Stimulated activated naive CD8-positive, alpha-beta T cell treated with anti-CD3 and anti-CD28 coated beads, Interleukin-15, Interleukin-2, amounts not matched to agents 100 ng/mL and 50 ng/mL, for 24 hours (primary cell): ENCODE data around the gene SMIM27.
"Not testable (repeated sequence)": the region's sequence is repeated elsewhere in the genome, so short reads cannot be mapped to it uniquely, and the experiment has no call there.

Experiments
- H3K27ac Mint-ChIP-seq: one replicate; pipeline ENCODE4 v1.8.0; 2021; ENCODE audit warnings: mild to moderate bottlenecking, mixed read lengths
- H3K27me3 Mint-ChIP-seq: one replicate; pipeline ENCODE4 v1.8.0; 2021; ENCODE audit warnings: mixed read lengths
- H3K36me3 Mint-ChIP-seq: one replicate; pipeline ENCODE4 v1.8.0; 2021; ENCODE audit warnings: low read depth, mixed read lengths
- H3K4me1 Mint-ChIP-seq: one replicate; pipeline ENCODE4 v1.8.0; 2021; ENCODE audit warnings: low read depth, mixed read lengths
- H3K4me3 Mint-ChIP-seq: one replicate; pipeline ENCODE4 v1.8.0; 2021; ENCODE audit warnings: mild to moderate bottlenecking, mixed read lengths
- H3K9me3 Mint-ChIP-seq: one replicate; pipeline ENCODE4 v1.8.0; 2021; ENCODE audit warnings: mixed read lengths

The SMIM27 gene

DNA sequence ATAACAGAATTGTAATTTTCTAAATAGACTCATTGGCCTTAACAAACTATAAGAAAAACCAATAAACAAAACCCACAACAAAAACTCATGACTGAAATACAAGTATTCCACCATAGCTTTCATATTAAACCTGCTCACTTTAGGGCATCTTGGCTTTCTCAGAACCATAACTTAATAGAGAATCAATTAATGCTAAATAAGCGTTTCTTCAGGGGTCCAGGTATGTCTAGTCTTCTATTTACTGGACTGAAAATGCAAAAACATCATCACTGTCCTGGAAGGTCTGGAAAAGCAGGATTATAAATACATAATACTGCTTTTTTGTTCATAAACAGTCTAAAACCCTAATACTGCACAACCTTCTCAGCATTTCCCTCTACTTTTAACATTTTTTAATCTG lies 6.2 kb upstream of the SMIM27 start:
- H3K27me3 Mint-ChIP-seq: no peaks in the 10 kb centered on the region
- H3K9me3 Mint-ChIP-seq: no peaks in the 10 kb centered on the region
- peaks cover 50% of the 10 kb centered on the region for H3K36me3 Mint-ChIP-seq
- no peak overlapping the region for H3K27ac Mint-ChIP-seq
- peaks cover 31% of the 10 kb centered on the region for H3K4me1 Mint-ChIP-seq
- no peak overlapping the region for H3K4me3 Mint-ChIP-seq

DNA sequence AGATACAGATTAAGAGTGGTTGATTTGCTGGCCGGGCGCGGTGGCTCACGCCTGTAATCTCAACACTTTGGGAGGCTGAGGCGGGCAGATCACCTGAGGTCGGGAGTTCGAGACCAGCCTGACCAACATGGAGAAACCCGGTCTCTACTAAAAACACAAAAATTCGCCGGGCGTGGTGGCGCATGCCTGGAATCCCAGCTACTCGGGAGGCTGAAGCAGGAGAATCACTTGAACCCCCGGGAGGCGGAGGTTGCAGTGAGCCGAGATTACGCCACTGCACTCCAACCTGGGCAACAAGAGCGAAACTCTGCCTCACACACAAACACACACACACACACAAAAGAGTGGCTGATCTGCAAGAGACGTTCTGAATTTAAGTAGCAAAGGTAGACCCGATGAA lies 3.9 kb upstream of the SMIM27 start:
- H3K9me3 Mint-ChIP-seq, H3K27ac Mint-ChIP-seq, H3K4me3 Mint-ChIP-seq, H3K27me3 Mint-ChIP-seq: not testable (repeated sequence)
- Mint-ChIP-seq H3K4me1 (peaks cover 39% of the 10 kb centered on the region), H3K36me3 (peaks cover 34% of the 10 kb centered on the region)

DNA sequence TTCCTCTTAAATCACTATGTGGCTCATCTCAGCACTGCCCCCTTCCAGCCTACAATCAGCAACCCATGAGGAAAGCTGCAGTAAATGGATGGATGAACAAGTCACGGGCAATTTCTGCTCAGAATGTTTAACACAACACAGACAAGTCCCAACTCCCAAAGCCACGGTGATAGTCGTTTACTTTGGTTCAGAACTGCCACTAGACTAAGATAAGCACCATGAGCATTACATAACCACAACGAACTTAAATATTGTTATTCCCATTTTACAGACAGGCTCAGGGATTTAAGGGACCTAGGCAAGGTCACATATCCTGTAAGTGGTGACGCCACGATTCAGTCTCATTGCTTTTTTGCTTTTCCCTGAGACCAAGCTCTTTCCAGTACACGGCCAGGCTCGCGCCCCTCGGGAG lies 2.0 kb upstream of the SMIM27 start:
- peak overlapping the region; percentile 98 for H3K4me3 Mint-ChIP-seq
- peak overlapping the region; percentile 67 for H3K27ac Mint-ChIP-seq
- H3K27me3 Mint-ChIP-seq: no peaks in the 10 kb centered on the region
- H3K36me3 Mint-ChIP-seq: peaks cover 29% of the 10 kb centered on the region
- no peaks in the 10 kb centered on the region for H3K9me3 Mint-ChIP-seq
- H3K4me1 Mint-ChIP-seq: peaks cover 50% of the 10 kb centered on the region

DNA sequence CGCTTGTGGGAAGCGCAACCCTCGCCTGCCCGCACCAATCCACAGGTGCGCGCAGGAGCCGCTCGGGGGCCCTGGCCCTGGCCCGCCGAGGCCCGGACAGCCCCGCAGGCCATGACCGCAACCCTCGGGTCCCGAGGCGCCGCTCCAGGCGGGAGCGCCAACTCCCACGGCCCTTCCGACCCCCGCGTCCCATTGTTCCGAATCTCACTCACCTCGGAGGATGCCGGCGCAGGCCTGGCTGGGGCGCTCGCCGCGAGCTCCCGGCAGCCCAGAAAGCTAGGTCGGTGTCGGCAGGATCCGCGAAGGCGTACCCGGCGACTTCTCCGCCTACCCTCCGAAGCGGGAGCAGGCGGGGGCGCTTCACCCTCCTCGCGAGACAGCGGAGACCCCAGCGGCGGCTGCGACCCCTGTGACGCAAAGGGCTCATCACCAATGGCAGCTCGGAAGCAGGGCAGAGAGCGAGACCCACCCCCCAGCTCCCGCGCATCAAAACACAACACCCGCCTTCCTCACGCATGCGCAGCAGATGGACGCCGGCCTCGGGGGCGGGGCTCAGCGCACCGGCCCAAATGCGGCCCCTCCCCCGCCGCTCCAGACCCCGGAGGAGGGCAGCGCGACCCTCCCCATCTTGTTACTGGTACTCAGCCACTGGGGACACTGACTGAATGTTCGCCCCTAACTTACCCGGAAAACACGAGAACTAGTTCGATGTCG lies 1.4 kb upstream of the SMIM27 start:
- Mint-ChIP-seq H3K27ac (peak overlapping the region; percentile 99), H3K36me3 (peaks cover 30% of the 10 kb centered on the region), H3K27me3 (no peaks in the 10 kb centered on the region), H3K4me3 (peak overlapping the region; percentile 98), H3K9me3 (no peaks in the 10 kb centered on the region), H3K4me1 (peaks cover 51% of the 10 kb centered on the region)

DNA sequence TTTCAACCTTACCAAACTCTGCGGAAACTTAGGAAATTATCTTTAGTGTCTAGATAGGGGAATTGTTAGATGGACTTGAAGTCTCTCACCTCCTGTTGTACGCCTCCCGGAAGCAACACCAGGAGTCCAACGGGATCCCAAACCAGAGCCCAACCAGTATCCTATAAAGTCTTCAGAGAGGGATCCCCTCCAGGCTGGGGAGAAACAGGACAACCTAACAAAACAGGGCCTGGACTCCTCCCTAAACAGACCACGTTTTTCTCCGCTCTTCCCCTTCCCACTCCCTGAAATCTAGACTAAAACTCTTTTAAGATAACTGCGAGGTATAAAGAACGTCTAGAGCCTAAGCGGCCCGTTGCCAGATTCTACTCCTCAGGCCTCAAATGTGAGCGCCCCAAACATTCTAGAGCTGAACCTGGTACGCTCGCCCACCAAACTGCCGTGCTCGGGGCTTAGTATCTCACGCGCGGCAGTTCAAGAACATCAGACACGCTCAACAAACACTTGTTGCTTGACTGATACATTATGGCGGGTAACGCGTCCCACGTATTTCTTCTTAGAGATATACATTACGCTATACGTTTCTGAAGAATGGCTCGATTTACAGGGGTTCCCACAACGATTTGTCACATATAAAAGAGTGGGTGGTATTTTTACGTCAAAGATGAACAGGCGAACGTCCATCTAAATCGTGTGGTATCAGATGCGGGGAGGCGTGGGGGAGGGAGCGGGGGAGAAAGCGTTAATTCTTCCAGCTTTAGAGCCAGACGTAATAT lies 663 bp upstream of the SMIM27 start:
- H3K36me3 Mint-ChIP-seq: peaks cover 37% of the 10 kb centered on the region
- H3K9me3 Mint-ChIP-seq: no peaks in the 10 kb centered on the region
- peak overlapping the region; percentile 98 for H3K4me3 Mint-ChIP-seq
- H3K27ac Mint-ChIP-seq: peak overlapping the region; percentile 99
- H3K4me1 Mint-ChIP-seq: peaks cover 51% of the 10 kb centered on the region
- H3K27me3 Mint-ChIP-seq: no peaks in the 10 kb centered on the region

DNA sequence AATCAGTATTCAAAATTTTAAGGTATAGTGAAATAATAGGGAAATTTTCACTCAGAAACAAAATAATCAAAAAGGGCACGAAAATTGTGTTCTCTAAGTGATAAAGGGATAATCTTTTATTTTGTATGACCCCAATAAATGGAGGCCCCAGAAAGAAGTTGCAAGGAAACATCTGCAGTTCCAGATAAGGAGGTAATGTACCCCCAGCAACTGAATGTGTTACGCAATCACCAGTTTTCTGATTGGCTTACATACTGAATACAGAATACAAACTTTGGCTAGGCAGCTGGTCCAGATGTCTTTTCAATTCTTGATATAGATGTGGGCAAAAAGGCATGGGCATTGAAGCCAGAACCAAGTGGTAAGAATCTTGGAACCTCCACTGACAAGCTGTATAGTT lies 2.0 kb downstream of the SMIM27 start:
- Mint-ChIP-seq H3K27ac (peak overlapping the region; percentile 31), H3K4me3 (no peak overlapping the region), H3K27me3 (no peaks in the 10 kb centered on the region), H3K9me3 (no peaks in the 10 kb centered on the region), H3K4me1 (peaks cover 43% of the 10 kb centered on the region), H3K36me3 (peaks cover 29% of the 10 kb centered on the region)

DNA sequence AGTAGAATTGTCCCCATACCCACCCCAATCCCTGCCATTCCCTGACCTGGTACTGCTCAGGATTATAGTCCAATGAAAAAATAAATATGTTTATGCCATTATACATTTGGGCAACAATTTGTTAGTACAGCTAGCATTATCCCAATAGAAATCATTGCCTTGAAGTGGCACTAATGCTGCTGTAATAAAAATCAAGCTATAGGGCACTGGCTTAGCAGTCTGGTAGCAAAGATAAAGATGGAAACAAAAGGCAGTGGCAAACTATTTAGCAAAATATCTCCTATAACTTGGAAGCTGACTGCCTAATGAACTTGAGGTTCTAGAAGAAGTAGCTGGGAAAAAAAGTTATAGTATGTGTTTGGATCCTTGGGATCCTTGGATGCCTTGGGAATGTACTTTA lies 2.5 kb downstream of the SMIM27 start:
- no peaks in the 10 kb centered on the region for H3K27me3 Mint-ChIP-seq
- H3K4me1 Mint-ChIP-seq: peaks cover 42% of the 10 kb centered on the region
- H3K27ac Mint-ChIP-seq: peak overlapping the region; percentile 26
- H3K36me3 Mint-ChIP-seq: peaks cover 25% of the 10 kb centered on the region
- no peaks in the 10 kb centered on the region for H3K9me3 Mint-ChIP-seq
- no peak overlapping the region for H3K4me3 Mint-ChIP-seq

DNA sequence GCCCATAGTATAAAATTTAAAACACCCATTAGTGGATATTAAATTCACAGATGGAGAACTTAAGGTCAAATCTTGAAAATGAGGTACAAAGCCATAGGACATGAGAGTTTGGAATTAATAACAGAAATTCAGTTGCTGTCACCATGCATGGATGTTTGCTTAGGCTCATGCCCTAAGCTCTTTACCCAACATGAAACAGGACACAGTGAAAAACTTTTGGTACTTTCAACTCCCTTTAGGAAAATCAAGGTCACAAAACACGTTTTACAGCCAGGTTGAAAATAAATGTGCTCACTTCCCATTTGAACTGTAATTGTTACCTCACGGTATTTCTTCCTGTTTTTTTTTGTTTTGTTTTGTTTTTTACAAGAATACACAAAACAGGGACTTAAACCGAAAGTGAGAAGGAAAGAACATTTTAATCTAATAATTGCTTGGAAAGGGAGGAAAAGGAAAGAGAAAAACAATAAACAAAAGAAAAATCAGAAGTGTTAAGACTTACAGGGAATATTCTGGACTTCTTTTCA lies 6.3 kb downstream of the SMIM27 start:
- Mint-ChIP-seq H3K27ac (peak overlapping the region; percentile 22), H3K4me1 (peaks cover 31% of the 10 kb centered on the region), H3K4me3 (no peak overlapping the region), H3K36me3 (peaks cover 16% of the 10 kb centered on the region), H3K27me3 (no peaks in the 10 kb centered on the region), H3K9me3 (no peaks in the 10 kb centered on the region)

DNA sequence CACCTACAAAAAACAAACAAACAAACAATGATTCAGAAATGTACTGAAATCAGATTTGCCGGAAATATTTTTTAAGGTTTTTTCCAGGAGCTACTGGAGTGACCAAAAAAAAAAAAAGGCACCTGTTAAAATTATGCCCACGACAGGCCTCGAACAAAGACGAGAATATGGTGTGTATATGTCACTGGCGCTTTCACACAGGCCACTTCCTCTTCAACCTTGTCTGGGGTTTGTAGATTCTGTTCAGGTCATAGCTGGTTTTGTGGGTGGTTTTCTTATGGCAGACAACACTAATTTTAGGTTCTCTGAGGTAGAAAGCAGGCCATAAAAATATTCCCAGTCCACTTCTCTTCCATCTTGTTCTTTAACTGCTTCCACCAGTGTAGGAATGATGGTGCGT lies 13.8 kb downstream of the SMIM27 start:
- peaks cover 50% of the 10 kb centered on the region for H3K36me3 Mint-ChIP-seq

DNA sequence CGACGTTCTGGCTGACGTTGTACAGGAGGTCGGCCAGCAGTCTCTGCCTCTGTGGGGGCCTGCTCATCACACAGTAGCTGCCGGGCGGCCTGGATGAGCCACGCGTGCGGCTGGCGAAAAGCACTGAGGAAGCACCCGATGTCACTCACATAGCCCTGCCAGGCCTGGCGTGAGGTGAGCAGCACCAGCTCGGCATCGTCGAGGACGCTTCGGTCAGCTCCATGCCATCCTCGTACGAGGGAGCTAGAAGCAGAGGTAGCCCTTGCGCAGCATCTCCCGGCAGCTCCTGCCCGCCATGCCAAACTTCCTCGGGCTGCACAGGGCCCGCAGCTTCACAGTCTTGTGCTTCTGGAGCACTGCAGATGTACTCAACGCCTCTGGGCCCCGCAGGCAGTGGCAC lies 14.6 kb downstream of the SMIM27 start:
- H3K4me1 Mint-ChIP-seq: peaks cover 21% of the 10 kb centered on the region
- H3K27me3 Mint-ChIP-seq: no peaks in the 10 kb centered on the region
- H3K4me3 Mint-ChIP-seq: no peak overlapping the region
- H3K27ac Mint-ChIP-seq: no peak overlapping the region
- no peaks in the 10 kb centered on the region for H3K9me3 Mint-ChIP-seq
- H3K36me3 Mint-ChIP-seq: peaks cover 48% of the 10 kb centered on the region

More for the DNA sequence above, 13.8 kb downstream of the SMIM27 start:
- Mint-ChIP-seq H3K4me1 (peaks cover 17% of the 10 kb centered on the region), H3K9me3 (no peaks in the 10 kb centered on the region), H3K27me3 (no peaks in the 10 kb centered on the region), H3K27ac (no peak overlapping the region), H3K4me3 (no peak overlapping the region)

DNA sequence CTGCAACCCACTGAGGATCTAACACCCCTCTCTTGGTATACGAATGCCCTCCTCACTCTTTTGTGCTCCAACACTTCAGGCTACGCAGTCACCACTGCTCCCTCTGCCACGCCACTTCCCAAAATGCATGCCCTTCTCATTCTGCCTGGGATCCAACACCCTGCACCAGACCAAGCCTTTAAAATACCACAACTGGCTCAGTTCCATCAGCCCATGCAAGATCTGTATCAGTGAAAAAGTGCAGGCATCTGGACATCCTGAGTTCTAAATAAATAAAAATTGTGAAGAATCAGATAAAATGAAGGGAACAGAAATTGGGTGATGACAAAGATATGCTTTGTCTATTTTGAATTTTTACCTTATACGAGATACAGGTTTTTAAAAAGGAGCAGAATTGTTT lies 18.1 kb downstream of the SMIM27 start:
- Mint-ChIP-seq H3K27ac (no peak overlapping the region), H3K4me1 (peaks cover 31% of the 10 kb centered on the region), H3K4me3 (no peak overlapping the region), H3K9me3 (no peaks in the 10 kb centered on the region), H3K27me3 (no peaks in the 10 kb centered on the region), H3K36me3 (peaks cover 27% of the 10 kb centered on the region)

DNA sequence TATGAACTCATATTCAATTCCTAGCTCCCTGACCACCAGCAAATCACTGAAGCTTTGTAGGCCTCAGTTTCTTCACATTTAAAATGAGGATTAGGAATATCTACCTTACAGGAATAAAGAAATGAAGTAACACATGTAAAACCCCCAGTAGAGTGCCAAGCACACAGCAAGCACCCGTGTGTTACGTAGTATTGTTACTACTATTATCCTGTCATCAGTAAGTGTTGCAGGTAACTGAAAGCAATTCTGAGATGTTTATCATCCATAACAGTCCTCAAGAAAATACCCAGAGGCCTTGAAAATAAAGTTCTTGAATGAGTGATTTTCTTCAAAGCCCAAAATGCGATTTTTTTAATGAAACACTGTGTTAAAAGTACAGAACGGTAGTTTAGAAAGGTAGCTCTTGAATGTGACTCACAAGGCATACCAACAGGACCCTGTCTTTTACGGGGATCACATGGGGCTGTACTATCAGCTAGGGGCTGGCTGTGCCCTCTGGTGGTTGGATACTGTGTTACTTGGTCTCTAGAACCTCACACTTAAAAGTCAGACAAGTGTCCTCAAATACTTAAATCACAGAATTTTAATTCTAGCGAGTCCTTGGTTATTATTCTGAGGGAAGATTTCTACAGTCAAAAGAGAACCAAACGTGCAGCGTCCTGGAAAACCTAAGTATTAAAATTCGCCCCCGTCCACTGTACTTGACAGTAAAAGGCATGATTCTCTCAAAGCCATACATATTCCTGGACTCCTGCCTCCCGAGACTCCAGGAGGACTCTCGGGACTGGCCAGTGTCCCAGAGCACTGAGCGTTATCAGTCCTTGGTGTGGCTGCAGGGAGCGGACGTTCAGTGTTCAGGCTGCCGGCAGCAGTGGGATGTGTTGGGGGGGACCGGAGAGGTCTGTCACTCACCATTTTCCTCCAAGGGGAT lies 20.1 kb downstream of the SMIM27 start:
- Mint-ChIP-seq H3K4me1 (peaks cover 26% of the 10 kb centered on the region), H3K27me3 (peaks cover 3% of the 10 kb centered on the region), H3K9me3 (no peaks in the 10 kb centered on the region), H3K36me3 (peaks cover 18% of the 10 kb centered on the region), H3K4me3 (peak overlapping the region; percentile 99), H3K27ac (peak overlapping the region; percentile 97)

DNA sequence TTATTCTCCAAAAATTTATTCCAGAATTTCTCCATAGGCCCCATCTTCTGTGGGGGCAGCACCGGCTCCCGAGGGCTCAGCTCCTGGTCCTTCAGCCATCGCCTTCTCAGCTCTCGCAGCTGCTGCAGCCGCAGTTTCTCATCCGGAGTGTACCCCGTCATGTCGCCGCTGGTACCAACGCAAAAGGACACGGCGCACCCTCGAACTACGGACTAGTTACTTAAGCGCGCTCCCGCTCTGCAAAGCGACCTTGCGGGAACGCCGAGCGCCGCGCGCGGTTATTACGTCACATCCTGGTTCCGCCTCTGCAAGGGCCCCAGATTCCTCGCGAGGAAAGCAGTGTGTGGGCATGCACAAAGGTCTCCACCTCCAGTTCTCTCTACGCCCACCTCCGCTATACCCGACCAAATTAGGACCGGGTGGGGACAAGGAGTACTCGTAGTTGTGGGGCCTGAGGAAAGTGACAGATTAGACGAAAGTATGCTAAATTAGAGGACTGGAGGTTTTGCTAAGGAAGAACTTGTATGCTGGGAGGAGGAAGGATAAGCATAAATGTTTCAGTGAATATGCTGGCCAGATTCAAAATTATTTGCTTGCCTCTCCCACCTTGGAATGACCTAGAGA lies 20.9 kb downstream of the SMIM27 start, which contains the start of gene NDUFB6:
Gene NDUFB6 (minus strand): TSS at position 260 of the 624 bp plus-strand sequence. CDS start 99 bp downstream, at position 161.
- Mint-ChIP-seq H3K9me3 (no peaks in the 10 kb centered on the region), H3K4me3 (peak within 1 kb of the TSS; percentile 99), H3K4me1 (peaks cover 26% of the 10 kb centered on the region), H3K27me3 (peaks cover 3% of the 10 kb centered on the region), H3K36me3 (peaks cover 13% of the 10 kb centered on the region), H3K27ac (peak within 1 kb of the TSS; percentile 97)

DNA sequence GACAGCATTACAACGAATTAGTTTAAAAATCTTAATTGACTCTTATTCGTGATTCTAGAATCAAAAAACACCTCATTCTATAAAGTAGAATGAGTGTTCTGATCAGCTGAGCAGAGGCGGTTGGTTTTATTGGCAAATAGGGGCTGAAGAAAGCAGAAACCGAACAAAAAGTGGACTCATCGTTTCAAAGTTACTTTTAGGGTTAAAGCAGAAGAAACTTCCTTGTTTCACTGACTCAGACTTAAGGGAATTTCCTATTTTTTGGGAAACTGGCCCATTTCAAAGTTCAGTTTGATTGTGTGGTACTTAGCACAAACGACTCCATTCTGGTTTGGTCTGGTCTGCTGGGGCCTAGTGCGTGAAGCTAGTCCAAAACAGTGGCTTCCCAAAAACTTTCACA lies 21.7 kb downstream of the SMIM27 start:
- H3K27me3 Mint-ChIP-seq: peaks cover 6% of the 10 kb centered on the region
- H3K4me1 Mint-ChIP-seq: peaks cover 26% of the 10 kb centered on the region
- no peaks in the 10 kb centered on the region for H3K9me3 Mint-ChIP-seq
- peak overlapping the region; percentile 99 for H3K4me3 Mint-ChIP-seq
- peaks cover 8% of the 10 kb centered on the region for H3K36me3 Mint-ChIP-seq
- H3K27ac Mint-ChIP-seq: peak overlapping the region; percentile 97
